CD14-positive monocyte (primary cell): ENCODE measurements around the gene BCL2L14. TPM values are rescaled to one million over a fixed set of nuclear protein-coding genes. Genes with fewer than 3 reads are reported as not detected.

Experiments
- DNase-seq, 3 donors: peaks; one replicate each; pipeline ENCODE4 v3.0.0-alpha.2; 2011 to 2022
- H2AFZ ChIP-seq: 2 replicates; pipeline ENCODE4 v1.6.0; 2012; ENCODE audit warnings: mild to moderate bottlenecking, low read depth, low read length, inconsistent platforms; ENCODE audit not compliant: insufficient read depth, poor library complexity, severe bottlenecking
- H3K27ac ChIP-seq, 2 donors: 1 replicate in 1 of 2; 2 replicates in 1 of 2; pipeline ENCODE4 v1.5.1; 2012 to 2013; ENCODE audit warnings: low read length in 2 of 2, control low read depth in 1 of 2, inconsistent platforms in 1 of 2, low read depth in 1 of 2, mild to moderate bottlenecking in 1 of 2
- H3K27me3 ChIP-seq, 2 donors: one replicate each; pipeline versions ENCODE4 v1.6.0 to v1.6.1; 2011 to 2013; ENCODE audit warnings: low read length in 2 of 2; ENCODE audit not compliant: control insufficient read depth in 2 of 2, insufficient read depth in 2 of 2
- H3K36me3 ChIP-seq, 2 donors: replicated peaks in 1 of 2; 1 replicate in 1 of 2; 2 replicates in 1 of 2; pipeline versions ENCODE4 v1.5.1 to v1.6.1; 2012 to 2013; ENCODE audit warnings: low read length in 2 of 2, control low read depth in 1 of 2, inconsistent platforms in 1 of 2, mild to moderate bottlenecking in 1 of 2; ENCODE audit not compliant: insufficient read depth in 2 of 2, control insufficient read depth in 1 of 2
- H3K4me1 ChIP-seq, 2 donors: 1 replicate in 1 of 2; 2 replicates in 1 of 2; pipeline versions ENCODE4 v1.5.1 to v1.6.1; 2012 to 2013; ENCODE audit warnings: low read length in 2 of 2, control low read depth in 1 of 2, inconsistent platforms in 1 of 2, mild to moderate bottlenecking in 1 of 2, moderate library complexity in 1 of 2; ENCODE audit not compliant: insufficient read depth in 2 of 2, control insufficient read depth in 1 of 2
- H3K4me2 ChIP-seq: replicated peaks from 2 replicates; pipeline ENCODE3; 2012; ENCODE audit warnings: low read length, moderate library complexity, mild to moderate bottlenecking; ENCODE audit not compliant: poor library complexity, severe bottlenecking; ENCODE audit errors: extremely low read depth
- H3K4me3 ChIP-seq, 3 experiments: fragments of 200-600 bp in 1 of 3; sonication (generic) in 1 of 3; replicated peaks in 1 of 3; 1 replicate in 2 of 3; 2 replicates in 1 of 3; pipeline ENCODE4 v1.5.1; 2011 to 2013; ENCODE audit warnings: low read length in 3 of 3, mild to moderate bottlenecking in 3 of 3, control low read depth in 2 of 3, low read depth in 2 of 3, inconsistent platforms in 1 of 3, moderate library complexity in 1 of 3
- H3K79me2 ChIP-seq: 2 replicates; pipeline ENCODE4 v1.6.0; 2012; ENCODE audit warnings: mild to moderate bottlenecking, control low read depth, inconsistent platforms, low read length, moderate library complexity; ENCODE audit not compliant: insufficient read depth
- H3K9ac ChIP-seq: 2 replicates; pipeline ENCODE4 v1.6.0; 2017; ENCODE audit warnings: low read length, mild to moderate bottlenecking; ENCODE audit not compliant: insufficient read depth, poor library complexity, severe bottlenecking
- H3K9me3 ChIP-seq, 2 donors: replicated peaks in 1 of 2; 1 replicate in 1 of 2; 2 replicates in 1 of 2; pipeline versions ENCODE4 v1.5.1 to v1.6.1; 2012 to 2013; ENCODE audit warnings: low read length in 2 of 2, control low read depth in 1 of 2; ENCODE audit not compliant: control insufficient read depth in 1 of 2, insufficient read depth in 1 of 2
- H4K20me1 ChIP-seq: 2 replicates; pipeline ENCODE4 v1.6.0; 2012; ENCODE audit warnings: mild to moderate bottlenecking, low read length, control low read depth, moderate library complexity; ENCODE audit not compliant: insufficient read depth
- H3K27ac Mint-ChIP-seq, 7 donors: one replicate each; pipeline ENCODE4 v1.8.0; 2020; ENCODE audit warnings: mild to moderate bottlenecking in 7 of 7, mixed read lengths in 7 of 7, moderate library complexity in 6 of 7, inconsistent platforms in 2 of 7
- H3K27me3 Mint-ChIP-seq, 3 donors: one replicate each; pipeline ENCODE4 v1.8.0; 2021 to 2022; ENCODE audit warnings: low read depth in 3 of 3, mild to moderate bottlenecking in 3 of 3, mixed read lengths in 3 of 3, moderate library complexity in 3 of 3, inconsistent platforms in 1 of 3
- H3K36me3 Mint-ChIP-seq, 2 donors: one replicate each; pipeline ENCODE4 v1.8.0; 2020; ENCODE audit warnings: mixed read lengths in 2 of 2, inconsistent platforms in 1 of 2, mild to moderate bottlenecking in 1 of 2
- H3K4me1 Mint-ChIP-seq: one replicate; pipeline ENCODE4 v1.8.0; 2020; ENCODE audit warnings: mild to moderate bottlenecking, mixed read lengths
- H3K4me3 Mint-ChIP-seq, 2 donors: one replicate each; pipeline ENCODE4 v1.8.0; 2020; ENCODE audit warnings: mild to moderate bottlenecking in 2 of 2, mixed read lengths in 2 of 2, moderate library complexity in 1 of 2
- H3K9me3 Mint-ChIP-seq, 7 donors: one replicate each; pipeline ENCODE4 v1.8.0; 2020 to 2022; ENCODE audit warnings: mixed read lengths in 7 of 7, mild to moderate bottlenecking in 6 of 7, moderate library complexity in 6 of 7, inconsistent platforms in 2 of 7
- CTCF ChIP-seq: fragments of 200-600 bp; IDR thresholded peaks from one replicate; pipeline ENCODE4 v1.8.0; 2022; ENCODE audit warnings: antibody characterized with exemption, mild to moderate bottlenecking
- WGBS: methylation state at CpG from one replicate; pipeline ENCODE4 v1.1.5; 2013; ENCODE audit warnings: missing lambda C conversion rate; ENCODE audit not compliant: insufficient coverage; 5-methylcytosine and 5-hydroxymethylcytosine counted together
- intact Hi-C, 2 donors: fragments of 100-400 bp; cut with micrococcal nuclease; formaldehyde crosslinking; loops; one replicate each; pipeline versions ENCODE4 v1.15.0 to v1.15.1; 2023
- polyA plus RNA-seq, 3 donors: library from polyadenylated mRNA; depleted of rRNA in 1 of 3; unstranded in 2 of 3; stranded (reverse) in 1 of 3; fragments of 300-500 nt in 2 of 3; fragments of >200 nt in 1 of 3; fragmentation: Illumina TruSeq in 2 of 3; gene quantifications; 1 replicate in 2 of 3; 2 replicates in 1 of 3; pipeline ENCODE4 v1.2.3, GENCODE V29; 2012 to 2021

BCL2L14 gene
- polyA plus RNA-seq, 3 donors: not detected

GRCh38 chr12:12115514-12115913 is 44.8 kb downstream of the BCL2L14 start:
- intact Hi-C loops: no loop called here
- H3K27ac ChIP-seq: no peak overlapping the region

GRCh38 chr12:12116677-12117076 is 45.9 kb downstream of the BCL2L14 start:
- Histone ChIP-seq H3K27me3 (no peaks in the 10 kb centered on the region), H3K79me2 (no peaks in the 10 kb centered on the region), H3K9me3 (no peaks in the 10 kb centered on the region), H3K4me1 (no peaks in the 10 kb centered on the region), H4K20me1 (no peaks in the 10 kb centered on the region), H3K9ac (no peak overlapping the region), H2AFZ (no peak overlapping the region), H3K36me3 (no peaks in the 10 kb centered on the region), H3K4me3 (no peak overlapping the region), H3K27ac (no peak overlapping the region), H3K4me2 (no peak overlapping the region)
- no peak overlapping the region for H3K27ac Mint-ChIP-seq
- no peak overlapping the region for H3K4me3 Mint-ChIP-seq
- no peaks in the 10 kb centered on the region for H3K4me1 Mint-ChIP-seq
- intact Hi-C loops: no loop called here
- TF ChIP-seq CTCF: no peak
- H3K36me3 Mint-ChIP-seq: no peaks in the 10 kb centered on the region
- WGBS: no CpG with 5 or more reads among the region's 2 CpGs
- DNase-seq: no peak
- peaks cover 0 to 8% (median 0%) of the 10 kb centered on the region in 7 donors for H3K9me3 Mint-ChIP-seq
- peaks cover 0 to 5% (median 0%) of the 10 kb centered on the region in 3 donors for H3K27me3 Mint-ChIP-seq

More at GRCh38 chr12:12115514-12115913, 44.8 kb downstream of the BCL2L14 start:
- H3K4me1 ChIP-seq: no peaks in the 10 kb centered on the region
- H3K27me3 ChIP-seq: no peaks in the 10 kb centered on the region
- Mint-ChIP-seq H3K27ac (no peak overlapping the region), H3K4me3 (no peak overlapping the region), H3K36me3 (no peaks in the 10 kb centered on the region), H3K27me3 (peaks cover 0 to 5% (median 0%) of the 10 kb centered on the region in 3 donors), H3K9me3 (peaks cover 4 to 14% (median 7%) of the 10 kb centered on the region in 7 donors), H3K4me1 (no peaks in the 10 kb centered on the region)
- no peaks in the 10 kb centered on the region for H3K36me3 ChIP-seq
- no peak overlapping the region for H3K9ac ChIP-seq
- no peak overlapping the region for H2AFZ ChIP-seq
- 100% methylated on average over 1 of the region's 4 CpGs for WGBS
- no peak for DNase-seq
- H3K4me3 ChIP-seq: no peak overlapping the region
- no peaks in the 10 kb centered on the region for H3K79me2 ChIP-seq
- H3K4me2 ChIP-seq: no peak overlapping the region
- H3K9me3 ChIP-seq: peaks cover 0 to 5% of the 10 kb centered on the region in 2 donors
- TF ChIP-seq CTCF: no peak
- no peaks in the 10 kb centered on the region for H4K20me1 ChIP-seq
